ENCODE measurements around the gene ZBTB7C. TPM values are rescaled to one million over a fixed set of nuclear protein-coding genes. Genes with fewer than 3 reads are reported as not detected.

The ZBTB7C gene
- total RNA-seq, 1 experiment from 2014 or later = not detected

DNA sequence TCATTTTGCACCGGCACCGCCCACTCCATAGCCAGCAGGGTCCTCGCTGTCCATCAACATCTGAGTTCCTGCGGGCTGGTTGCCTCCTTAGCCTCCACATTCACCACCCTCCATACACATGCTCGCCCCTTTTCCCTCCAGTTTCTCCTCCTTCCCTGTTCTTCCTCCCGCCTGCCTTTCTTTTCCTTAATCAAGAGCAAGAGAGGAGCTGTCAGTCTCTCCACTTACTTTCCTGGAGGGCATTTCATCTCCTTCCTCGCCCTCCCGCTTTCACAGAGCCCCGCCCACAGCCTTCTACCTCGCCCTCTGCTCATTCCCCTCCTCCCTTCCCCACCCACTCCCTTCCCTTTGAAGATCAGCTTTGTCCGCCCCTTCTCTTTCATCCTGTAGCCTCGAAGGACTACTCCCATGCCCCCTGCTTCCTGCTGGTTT, 13.8 kb upstream of the ZBTB7C start:
- H3K9me3 Mint-ChIP-seq (ENCODE audit: low read depth, unreplicated experiment) = no peaks in the 10 kb centered on the region
- BruUV-seq (replicated peaks) = no TSS peak
- H3K27me3 Mint-ChIP-seq (ENCODE audit: unreplicated experiment) = peaks cover 99% of the 10 kb centered on the region
- no peak overlapping the region for H3K4me3 Mint-ChIP-seq (ENCODE audit: low read depth, unreplicated experiment)
- H3K27ac Mint-ChIP-seq (ENCODE audit: unreplicated experiment) = no peak overlapping the region
- peaks cover 8% of the 10 kb centered on the region for H3K4me1 Mint-ChIP-seq (ENCODE audit: low read depth, unreplicated experiment)
- no peaks in the 10 kb centered on the region for H3K36me3 Mint-ChIP-seq (ENCODE audit: insufficient read depth, unreplicated experiment)
- TF ChIP-seq, protein P1, sequence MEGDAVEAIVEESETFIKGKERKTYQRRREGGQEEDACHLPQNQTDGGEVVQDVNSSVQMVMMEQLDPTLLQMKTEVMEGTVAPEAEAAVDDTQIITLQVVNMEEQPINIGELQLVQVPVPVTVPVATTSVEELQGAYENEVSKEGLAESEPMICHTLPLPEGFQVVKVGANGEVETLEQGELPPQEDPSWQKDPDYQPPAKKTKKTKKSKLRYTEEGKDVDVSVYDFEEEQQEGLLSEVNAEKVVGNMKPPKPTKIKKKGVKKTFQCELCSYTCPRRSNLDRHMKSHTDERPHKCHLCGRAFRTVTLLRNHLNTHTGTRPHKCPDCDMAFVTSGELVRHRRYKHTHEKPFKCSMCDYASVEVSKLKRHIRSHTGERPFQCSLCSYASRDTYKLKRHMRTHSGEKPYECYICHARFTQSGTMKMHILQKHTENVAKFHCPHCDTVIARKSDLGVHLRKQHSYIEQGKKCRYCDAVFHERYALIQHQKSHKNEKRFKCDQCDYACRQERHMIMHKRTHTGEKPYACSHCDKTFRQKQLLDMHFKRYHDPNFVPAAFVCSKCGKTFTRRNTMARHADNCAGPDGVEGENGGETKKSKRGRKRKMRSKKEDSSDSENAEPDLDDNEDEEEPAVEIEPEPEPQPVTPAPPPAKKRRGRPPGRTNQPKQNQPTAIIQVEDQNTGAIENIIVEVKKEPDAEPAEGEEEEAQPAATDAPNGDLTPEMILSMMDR (IDR thresholded peaks at IDR 0.05; ENCODE audit: unreplicated experiment) = no peak
- no peak for DNase-seq
- CTCF ChIA-PET = no interaction called here
- intact Hi-C loops (cut with micrococcal nuclease; ENCODE audit: unreplicated experiment) = no loop called here

DNA sequence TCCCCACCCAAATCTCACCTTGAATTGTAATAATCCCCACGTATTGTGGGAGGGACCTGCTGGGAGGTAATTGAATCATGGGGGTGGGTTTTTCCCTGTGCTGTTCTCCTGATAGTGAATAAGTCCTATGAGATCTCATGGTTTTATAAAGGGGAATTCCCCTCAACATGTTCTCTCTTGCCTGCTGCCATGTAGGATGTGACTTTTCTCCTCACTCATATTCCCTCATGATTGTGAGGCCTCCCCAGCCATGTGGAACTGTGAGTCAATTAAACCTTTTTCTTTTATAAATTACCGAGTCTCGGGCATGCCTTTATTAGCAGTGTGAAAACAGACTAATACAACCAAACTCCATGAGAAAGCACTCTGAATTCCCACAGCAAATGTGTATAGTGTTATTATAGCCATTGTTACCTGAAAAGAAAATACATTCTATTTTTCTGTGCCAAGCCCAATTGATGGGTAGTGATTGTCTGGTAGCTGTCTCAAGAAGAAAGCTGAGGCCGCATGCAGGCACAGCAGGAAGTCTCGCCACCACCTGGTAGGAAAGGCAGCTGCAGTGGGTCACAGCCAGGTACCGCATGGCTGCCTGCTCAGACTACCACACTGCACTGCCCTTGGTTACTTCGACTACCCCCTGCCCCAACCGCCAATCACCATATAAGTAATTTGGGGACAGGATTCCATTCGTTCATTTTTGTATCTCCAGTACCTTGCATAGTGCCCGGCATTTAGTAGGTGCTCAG, 10.3 kb upstream of the ZBTB7C start:
- Mint-ChIP-seq H3K9me3 (ENCODE audit: low read depth, unreplicated experiment) (no peaks in the 10 kb centered on the region), H3K4me1 (ENCODE audit: low read depth, unreplicated experiment) (peaks cover 8% of the 10 kb centered on the region), H3K4me3 (ENCODE audit: low read depth, unreplicated experiment) (no peak overlapping the region), H3K27me3 (ENCODE audit: unreplicated experiment) (peaks cover 100% of the 10 kb centered on the region), H3K27ac (ENCODE audit: unreplicated experiment) (no peak overlapping the region), H3K36me3 (ENCODE audit: insufficient read depth, unreplicated experiment) (no peaks in the 10 kb centered on the region)
- no TSS peak for BruUV-seq (replicated peaks)
- DNase-seq = no peak
- CTCF ChIA-PET = no interaction called here
- TF ChIP-seq, protein P1 (IDR thresholded peaks at IDR 0.05; ENCODE audit: unreplicated experiment) = no peak
- intact Hi-C loops (cut with micrococcal nuclease; ENCODE audit: unreplicated experiment) = loop anchor here (10.0 kb wide), 1 partner anchor 185 kb away; no protein-coding TSS in a partner anchor

DNA sequence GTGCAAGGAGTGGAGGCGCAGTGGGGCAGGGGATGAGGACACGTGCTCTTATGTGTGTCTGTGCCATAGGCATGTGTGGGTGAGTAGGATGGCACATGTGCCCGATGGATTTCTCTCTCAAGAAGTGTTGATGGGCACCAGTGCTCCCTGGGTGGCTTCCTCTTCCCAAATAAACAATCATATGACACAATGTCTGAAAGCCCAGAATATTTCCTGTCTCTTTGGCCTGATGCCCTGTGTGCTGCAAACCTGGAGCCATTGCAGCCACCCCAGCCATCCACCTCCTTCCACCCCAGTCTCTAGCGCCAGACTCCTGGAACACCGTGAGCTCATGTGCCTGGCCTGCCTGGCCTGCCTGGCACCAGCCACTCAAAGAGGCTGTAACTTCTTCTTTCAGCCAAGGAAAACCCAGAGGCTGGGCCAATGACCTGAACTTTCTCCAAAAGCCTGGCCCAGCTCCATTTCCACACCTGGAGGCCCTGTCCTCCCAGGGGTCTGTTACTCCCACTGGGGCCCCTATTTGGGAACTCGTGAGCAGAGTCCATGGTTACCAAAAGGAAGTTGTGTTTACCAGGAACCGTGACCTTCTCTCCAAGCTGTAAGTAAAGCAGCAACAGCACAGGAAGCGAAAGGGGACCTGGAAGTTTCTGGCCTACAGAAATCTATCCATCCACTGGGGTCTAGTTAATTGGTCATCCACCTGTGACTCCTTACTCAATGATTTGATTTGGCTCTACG, 9.5 kb upstream of the ZBTB7C start:
- intact Hi-C loops (cut with micrococcal nuclease; ENCODE audit: unreplicated experiment) = loop anchor here (10.0 kb wide), 1 partner anchor 184 kb away; no protein-coding TSS in a partner anchor
- H3K36me3 Mint-ChIP-seq (ENCODE audit: insufficient read depth, unreplicated experiment) = no peaks in the 10 kb centered on the region
- H3K27ac Mint-ChIP-seq (ENCODE audit: unreplicated experiment) = no peak overlapping the region
- TF ChIP-seq, protein P1 (IDR thresholded peaks at IDR 0.05; ENCODE audit: unreplicated experiment) = no peak
- no peaks in the 10 kb centered on the region for H3K9me3 Mint-ChIP-seq (ENCODE audit: low read depth, unreplicated experiment)
- BruUV-seq (replicated peaks) = no TSS peak
- peaks cover 8% of the 10 kb centered on the region for H3K4me1 Mint-ChIP-seq (ENCODE audit: low read depth, unreplicated experiment)
- DNase-seq = no peak
- CTCF ChIA-PET = interaction anchor here (0.6 kb wide), 1 partner anchor 328 kb away, joined by 6 read pairs; no protein-coding TSS in a partner anchor
- H3K27me3 Mint-ChIP-seq (ENCODE audit: unreplicated experiment) = peaks cover 100% of the 10 kb centered on the region
- no peak overlapping the region for H3K4me3 Mint-ChIP-seq (ENCODE audit: low read depth, unreplicated experiment)

DNA sequence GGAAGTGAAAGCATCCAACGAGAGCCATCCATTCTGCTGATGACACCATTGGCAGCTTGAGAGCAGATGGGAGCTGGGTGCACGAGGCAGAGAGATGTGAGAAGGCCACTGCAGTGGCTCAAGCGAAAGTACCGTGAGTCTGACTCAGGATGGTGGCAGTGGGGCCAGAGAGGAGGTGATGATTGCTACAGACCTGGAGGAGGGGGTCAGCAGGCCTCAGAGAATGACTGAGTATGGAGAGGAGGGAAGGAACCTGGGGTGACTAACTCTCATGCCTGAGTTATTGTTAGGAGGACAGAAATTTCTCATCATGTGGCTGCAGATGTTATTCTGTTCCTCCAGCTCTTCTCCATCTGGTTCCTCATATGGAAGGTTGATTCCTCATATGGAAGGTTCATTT, 8.8 kb upstream of the ZBTB7C start:
- Mint-ChIP-seq H3K4me3 (ENCODE audit: low read depth, unreplicated experiment) (no peak overlapping the region), H3K27ac (ENCODE audit: unreplicated experiment) (no peak overlapping the region), H3K4me1 (ENCODE audit: low read depth, unreplicated experiment) (peaks cover 5% of the 10 kb centered on the region), H3K36me3 (ENCODE audit: insufficient read depth, unreplicated experiment) (no peaks in the 10 kb centered on the region), H3K27me3 (ENCODE audit: unreplicated experiment) (peaks cover 100% of the 10 kb centered on the region), H3K9me3 (ENCODE audit: low read depth, unreplicated experiment) (no peaks in the 10 kb centered on the region)
- no peak for DNase-seq
- no TSS peak for BruUV-seq (replicated peaks)
- TF ChIP-seq, protein P1 (IDR thresholded peaks at IDR 0.05; ENCODE audit: unreplicated experiment) = no peak
- intact Hi-C loops (cut with micrococcal nuclease; ENCODE audit: unreplicated experiment) = loop anchor here (10.0 kb wide), 1 partner anchor 183 kb away; no protein-coding TSS in a partner anchor
- CTCF ChIA-PET = no interaction called here

Measured in Calu3 (cell line).